Posterior vena cava (tissue), 2 donors: Measurements from ENCODE around the gene M1AP. TPM values are rescaled to one million over a fixed set of nuclear protein-coding genes. Genes with fewer than 3 reads are reported as not detected.

ENCODE experiments used
- DNase-seq: peaks from one replicate; pipeline ENCODE4 v3.0.0-alpha.2; 2020; ENCODE audit warnings: low spot score
- intact Hi-C, 2 donors: fragments of 100-400 bp; cut with DNase I; formaldehyde crosslinking; loops; one replicate each; pipeline versions ENCODE4 v1.14.1 to v1.14.2; 2022 to 2023
- total RNA-seq, 2 donors: library from RNA; stranded (reverse); fragmentation: NEBNext Ultra II Directional; extraction: Animal tissue kit (Norgen Biotek cat#: 25700); gene quantifications; one replicate each; pipeline ENCODE4 v1.2.1, GENCODE V29; 2021
- donor health status: DM: yes; HTN: yes; CAD: no.
- donor health status: DM: yes; HTN: yes; CAD: no.

M1AP gene
- total RNA-seq, 2 donors from 2014 or later: 0.19 TPM; not detected in 1

GRCh38 chr2:74514368-74515270 is 133.5 kb downstream of the M1AP start, which contains the start of gene TLX2:
TSS of gene TLX2 (plus strand) at chr2:74514450. CDS start at chr2:74514807, 357 bp downstream.
- DNase-seq: peak; percentile 78
- intact Hi-C loops: no loop called here

DNA sequence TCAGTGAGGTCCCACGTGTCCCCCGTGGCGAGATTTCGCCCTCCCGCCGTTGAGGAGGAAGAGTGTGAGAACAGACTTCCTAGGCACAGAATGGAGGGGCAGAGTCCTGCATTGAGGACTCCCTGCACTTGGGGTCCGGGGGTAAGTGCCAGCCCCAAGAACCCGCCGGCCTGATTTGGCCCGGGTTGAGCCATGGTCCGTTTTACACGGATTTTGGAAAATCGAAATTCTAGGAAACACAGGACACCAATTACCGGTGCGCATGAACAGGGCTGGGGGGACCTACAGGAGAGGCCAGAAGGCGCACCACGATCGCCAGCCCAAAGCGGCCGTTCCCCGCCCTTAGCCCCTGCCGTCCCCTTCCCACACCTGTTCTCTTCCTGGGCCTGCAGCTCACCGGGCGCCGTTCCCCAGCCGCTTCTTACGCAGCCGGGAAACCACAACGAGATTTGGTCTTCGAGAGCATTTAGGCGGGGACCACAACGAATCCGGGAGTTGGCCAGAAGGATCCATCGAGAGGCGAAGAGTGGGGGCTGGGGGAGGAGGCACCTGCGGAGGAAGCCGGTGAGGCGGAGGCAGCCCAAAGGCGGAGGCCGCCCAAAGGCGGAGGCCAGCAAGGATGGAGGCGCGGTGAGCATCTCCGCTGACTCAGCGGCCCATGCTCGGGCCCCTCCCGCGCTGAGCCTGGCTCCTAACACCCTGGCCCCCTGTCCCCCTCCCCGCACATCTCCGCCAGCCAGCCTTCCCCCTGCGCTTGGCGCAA is 134.3 kb downstream of the M1AP start:
- peak; percentile 81 for DNase-seq
- intact Hi-C loops: no loop called here

- intact Hi-C loops: no loop called here
- DNase-seq: no peak
Measured at GRCh38 chr2:74512744-74513604, 135.2 kb downstream of the M1AP start.

GRCh38 chr2:74511104-74511989 is 136.8 kb downstream of the M1AP start:
- peak; percentile 37 for DNase-seq
- intact Hi-C loops: no loop called here

- intact Hi-C loops: no loop called here
- DNase-seq: peak; percentile 12
Measured at GRCh38 chr2:74510272-74510671, 137.9 kb downstream of the M1AP start.

DNA sequence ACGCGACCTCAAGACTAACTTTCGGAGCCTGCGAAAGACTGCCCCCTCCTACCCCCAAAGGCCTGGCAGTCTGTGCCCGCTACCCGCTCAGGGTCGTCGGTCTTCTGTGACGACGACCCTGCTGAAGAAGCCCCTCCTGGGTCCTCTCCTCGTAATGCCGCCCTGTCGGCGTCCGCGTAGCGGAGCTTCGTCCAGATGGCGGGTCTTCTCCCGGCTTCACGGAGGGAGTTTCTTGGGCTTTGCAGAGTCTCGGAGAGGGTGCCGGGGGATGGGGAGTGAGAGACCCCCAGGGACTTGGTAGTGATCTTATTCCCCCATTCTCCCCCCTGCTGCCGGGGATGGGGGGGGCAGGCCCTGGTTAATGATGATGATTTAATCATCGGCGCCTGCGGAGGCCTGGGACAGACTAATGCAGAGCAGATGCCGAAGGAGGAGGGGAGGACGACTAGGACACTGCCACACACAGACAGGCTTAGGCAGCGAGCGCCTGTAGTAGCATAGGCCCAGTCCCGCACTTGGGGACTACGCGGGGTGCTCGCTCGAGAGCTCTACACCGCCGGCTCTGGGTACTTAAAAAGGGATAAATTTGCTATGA is 140.1 kb downstream of the M1AP start:
- intact Hi-C loops: no loop called here
- DNase-seq: peak; percentile 83

Other genes starting within 250 kb of the M1AP start
- gene C2orf81, start 226.7 kb downstream of the M1AP start, total RNA-seq: 1 to 10 TPM; 2.3 to 2.7 TPM
- gene WDR54, start 226.6 kb downstream of the M1AP start, total RNA-seq: 1 to 10 TPM; 7.9 to 9.4 TPM
- gene RTKN, start 206.4 kb downstream of the M1AP start, total RNA-seq: 10 to 100 TPM; 10.6 to 16.8 TPM
- gene INO80B, start 193.2 kb downstream of the M1AP start, total RNA-seq: 10 to 100 TPM; 20.5 TPM
- gene WBP1, start 189.9 kb downstream of the M1AP start, total RNA-seq: 10 to 100 TPM; 28.2 to 40.5 TPM
- 10 to 100 TPM; 25.1 to 30.2 TPM for gene MOGS, start 182.9 kb downstream of the M1AP start, total RNA-seq
- gene MRPL53, start 175.7 kb downstream of the M1AP start, total RNA-seq: 10 to 100 TPM; 47.1 to 53.2 TPM
- gene CCDC142, start 165.3 kb downstream of the M1AP start, total RNA-seq: 10 to 100 TPM in 1 of 2 donors, 1 to 10 TPM in 1; 9.9 to 11.2 TPM
- gene TTC31, start 165.2 kb downstream of the M1AP start, total RNA-seq: 10 to 100 TPM; 13.2 to 15.0 TPM
- gene LBX2, start 148.7 kb downstream of the M1AP start, total RNA-seq: 1 to 10 TPM in 1 of 2 donors, not detected in 1; 1.5 TPM
- gene PCGF1, start 140.6 kb downstream of the M1AP start, total RNA-seq: 10 to 100 TPM; 21.6 to 23.6 TPM
- gene TLX2, start 133.9 kb downstream of the M1AP start, total RNA-seq: not detected
- gene DQX1, start 122.1 kb downstream of the M1AP start, total RNA-seq: not detected
- 10 to 100 TPM; 64.4 to 67.0 TPM for gene AUP1, start 118.6 kb downstream of the M1AP start, total RNA-seq
- 10 to 100 TPM; 22.4 to 30.4 TPM for gene HTRA2, start 118.4 kb downstream of the M1AP start, total RNA-seq
- 10 to 100 TPM in 1 of 2 donors, 1 to 10 TPM in 1; 6.1 to 11.8 TPM for gene LOXL3, start 94.4 kb downstream of the M1AP start, total RNA-seq
- gene DOK1, start 93.6 kb downstream of the M1AP start, total RNA-seq: 10 to 100 TPM; 11.0 to 12.2 TPM
- 1 to 10 TPM; 3.2 to 3.9 TPM for gene SEMA4F, start 5.9 kb upstream of the M1AP start, total RNA-seq
- gene HK2, start 185.8 kb upstream of the M1AP start, total RNA-seq: 1 to 10 TPM; 4.2 to 4.3 TPM